PC-9 (cell line): ENCODE measurements around the gene CMTM5. TPM values are rescaled to one million over a fixed set of nuclear protein-coding genes. Genes with fewer than 3 reads are reported as not detected.
"Not testable (repeated sequence)": the region's sequence is repeated elsewhere in the genome, so short reads cannot be mapped to it uniquely, and the experiment has no call there.

Experiments
- BruUV-seq: library from RNA; stranded (reverse); fragments of 400-500 nt; replicated peaks from 2 replicates; lab custom pipeline; 2021; lab: Mats Ljungman, UMichigan
- CTCF ChIA-PET: fragments of 300-600 bp; sonication (Branson Sonifier 250); formaldehyde crosslinking; loops from one replicate; lab custom pipeline; 2022; ENCODE audit warnings: antibody characterized with exemption; lab: Charles Lee
- POLR2A ChIA-PET: fragments of 300-600 bp; sonication (Branson Sonifier 250); formaldehyde crosslinking; loops from one replicate; lab custom pipeline; 2022; ENCODE audit warnings: antibody characterized with exemption; ENCODE audit not compliant: unreplicated experiment; lab: Charles Lee
- DNase-seq, 2 experiments: peaks; one replicate each; pipeline versions ENCODE4 v3.0.0 to v3.0.0-alpha.2; 2015 to 2022; ENCODE audit warnings: mixed read lengths in 1 of 2
- H2AFZ ChIP-seq: fragments of 200-600 bp; sonication (generic); 2 replicates; pipeline ENCODE4 v1.8.1; 2017; ENCODE audit warnings: antibody characterized with exemption
- H3F3A ChIP-seq: fragments of 200-600 bp; sonication (generic); 2 replicates; pipeline ENCODE4 v1.8.1; 2017; ENCODE audit warnings: antibody characterized with exemption, mild to moderate bottlenecking, low read depth; ENCODE audit not compliant: insufficient read depth
- H3K27ac ChIP-seq: fragments of 200-600 bp; sonication (generic); 2 replicates; pipeline ENCODE4 v1.6.1; 2016; ENCODE audit warnings: mixed run types
- H3K27me3 ChIP-seq: fragments of 200-600 bp; sonication (generic); 2 replicates; pipeline ENCODE4 v1.6.1; 2016; ENCODE audit warnings: low read depth, mixed run types; ENCODE audit not compliant: insufficient read depth
- H3K36me3 ChIP-seq: fragments of 200-600 bp; sonication (generic); 2 replicates; pipeline ENCODE4 v1.6.1; 2016; ENCODE audit warnings: low read depth, mixed run types
- H3K4me1 ChIP-seq: fragments of 200-600 bp; sonication (generic); replicated peaks from 2 replicates; pipeline ENCODE4 v1.6.1; 2016; ENCODE audit warnings: mixed run types; ENCODE audit not compliant: insufficient read depth
- H3K4me2 ChIP-seq: fragments of 200-600 bp; sonication (generic); 2 replicates; pipeline ENCODE4 v1.6.1; 2017; ENCODE audit warnings: mixed run types
- H3K4me3 ChIP-seq: fragments of 200-600 bp; sonication (generic); 2 replicates; pipeline ENCODE4 v1.6.1; 2016; ENCODE audit warnings: mixed run types
- H3K79me2 ChIP-seq: fragments of 200-600 bp; sonication (generic); 2 replicates; pipeline ENCODE4 v1.6.1; 2017; ENCODE audit warnings: low read depth, mixed run types
- H3K9me2 ChIP-seq: fragments of 200-600 bp; sonication (generic); 2 replicates; pipeline ENCODE4 v1.8.1; 2017; ENCODE audit warnings: mild to moderate bottlenecking; ENCODE audit not compliant: insufficient read depth
- H3K9me3 ChIP-seq: fragments of 200-600 bp; sonication (generic); 2 replicates; pipeline ENCODE4 v1.8.1; 2016; ENCODE audit warnings: low read depth; ENCODE audit not compliant: insufficient read depth
- H4K20me1 ChIP-seq: fragments of 200-600 bp; sonication (generic); 2 replicates; pipeline ENCODE4 v1.8.1; 2017; ENCODE audit not compliant: insufficient read depth
- CTCF ChIP-seq: fragments of 200-600 bp; sonication (generic); conservative IDR thresholded peaks from 2 replicates; pipeline ENCODE4 v1.6.1; 2017; ENCODE audit warnings: mixed run types, antibody characterized with exemption, mild to moderate bottlenecking, moderate library complexity
- EZH2 ChIP-seq: fragments of 200-600 bp; sonication (generic); IDR thresholded peaks from 2 replicates; pipeline ENCODE4 v1.8.0; 2017; ENCODE audit warnings: antibody characterized with exemption, low read depth
- intact Hi-C: fragments of 100-400 bp; cut with micrococcal nuclease; formaldehyde crosslinking; loops from one replicate; pipeline ENCODE4 v1.10.0; 2022; ENCODE audit not compliant: unreplicated experiment
- total RNA-seq: library from RNA; stranded (reverse); gene quantifications from 2 replicates; pipeline ENCODE4 v1.2.3, GENCODE V29; 2021

CMTM5 gene
- total RNA-seq, 1 experiment from 2014 or later: not detected

GRCh38 chr14:23387916-23388882 lies 11.4 kb downstream of the CMTM5 start:
- H3K79me2 ChIP-seq: no peaks in the 10 kb centered on the region
- no peak overlapping the region for H3K4me3 ChIP-seq
- no peaks in the 10 kb centered on the region for H3K9me3 ChIP-seq
- no peaks in the 10 kb centered on the region for H3K9me2 ChIP-seq
- H3K27ac ChIP-seq: no peak overlapping the region
- no peak for TF ChIP-seq EZH2
- TF ChIP-seq CTCF: no peak
- H3K4me2 ChIP-seq: no peak overlapping the region
- H4K20me1 ChIP-seq: no peaks in the 10 kb centered on the region
- H3K36me3 ChIP-seq: no peaks in the 10 kb centered on the region
- intact Hi-C loops: no loop called here
- no peak for DNase-seq
- peaks cover 80% of the 10 kb centered on the region for H3K27me3 ChIP-seq
- H3F3A ChIP-seq: no peaks in the 10 kb centered on the region
- CTCF ChIA-PET: no interaction called here
- no TSS peak for BruUV-seq
- no peak overlapping the region for H2AFZ ChIP-seq
- POLR2A ChIA-PET: no interaction called here
- H3K4me1 ChIP-seq: no peaks in the 10 kb centered on the region

GRCh38 chr14:23388996-23389395 lies 12.2 kb downstream of the CMTM5 start:
- H3K9me3 ChIP-seq: no peaks in the 10 kb centered on the region
- no peak for TF ChIP-seq CTCF
- no peak for TF ChIP-seq EZH2
- no peak for DNase-seq
- H3K79me2 ChIP-seq: no peaks in the 10 kb centered on the region
- no peaks in the 10 kb centered on the region for H4K20me1 ChIP-seq
- no peaks in the 10 kb centered on the region for H3F3A ChIP-seq
- intact Hi-C loops: no loop called here
- CTCF ChIA-PET: no interaction called here
- no peak overlapping the region for H3K4me2 ChIP-seq
- H2AFZ ChIP-seq: no peak overlapping the region
- H3K27me3 ChIP-seq: peaks cover 82% of the 10 kb centered on the region
- no peaks in the 10 kb centered on the region for H3K9me2 ChIP-seq
- no peak overlapping the region for H3K27ac ChIP-seq
- no TSS peak for BruUV-seq
- POLR2A ChIA-PET: no interaction called here
- no peak overlapping the region for H3K4me3 ChIP-seq
- no peaks in the 10 kb centered on the region for H3K4me1 ChIP-seq
- H3K36me3 ChIP-seq: no peaks in the 10 kb centered on the region

GRCh38 chr14:23389396-23389795 lies 12.6 kb downstream of the CMTM5 start:
- no peaks in the 10 kb centered on the region for H4K20me1 ChIP-seq
- no TSS peak for BruUV-seq
- H2AFZ ChIP-seq: no peak overlapping the region
- H3F3A ChIP-seq: no peaks in the 10 kb centered on the region
- intact Hi-C loops: no loop called here
- CTCF ChIA-PET: no interaction called here
- H3K4me2 ChIP-seq: no peak overlapping the region
- H3K27ac ChIP-seq: no peak overlapping the region
- no peaks in the 10 kb centered on the region for H3K4me1 ChIP-seq
- H3K27me3 ChIP-seq: peaks cover 83% of the 10 kb centered on the region
- POLR2A ChIA-PET: no interaction called here
- H3K36me3 ChIP-seq: no peaks in the 10 kb centered on the region
- H3K9me3 ChIP-seq: no peaks in the 10 kb centered on the region
- no peak for DNase-seq
- no peaks in the 10 kb centered on the region for H3K79me2 ChIP-seq
- TF ChIP-seq EZH2 (no peak), CTCF (no peak)
- H3K4me3 ChIP-seq: no peak overlapping the region
- no peaks in the 10 kb centered on the region for H3K9me2 ChIP-seq

GRCh38 chr14:23389871-23390270 lies 13.0 kb downstream of the CMTM5 start:
- H3F3A ChIP-seq, H3K79me2 ChIP-seq, CTCF ChIA-PET, DNase-seq, H2AFZ ChIP-seq, H3K27ac ChIP-seq, H4K20me1 ChIP-seq, H3K4me3 ChIP-seq, POLR2A ChIA-PET, H3K4me1 ChIP-seq, BruUV-seq, H3K36me3 ChIP-seq, H3K4me2 ChIP-seq, H3K9me2 ChIP-seq, intact Hi-C loops, H3K9me3 ChIP-seq: not testable (repeated sequence)
- peaks cover 81% of the 10 kb centered on the region for H3K27me3 ChIP-seq
